ENCODE results near the gene BARX2.

Gene BARX2, protein sequence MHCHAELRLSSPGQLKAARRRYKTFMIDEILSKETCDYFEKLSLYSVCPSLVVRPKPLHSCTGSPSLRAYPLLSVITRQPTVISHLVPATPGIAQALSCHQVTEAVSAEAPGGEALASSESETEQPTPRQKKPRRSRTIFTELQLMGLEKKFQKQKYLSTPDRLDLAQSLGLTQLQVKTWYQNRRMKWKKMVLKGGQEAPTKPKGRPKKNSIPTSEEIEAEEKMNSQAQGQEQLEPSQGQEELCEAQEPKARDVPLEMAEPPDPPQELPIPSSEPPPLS

DNA sequence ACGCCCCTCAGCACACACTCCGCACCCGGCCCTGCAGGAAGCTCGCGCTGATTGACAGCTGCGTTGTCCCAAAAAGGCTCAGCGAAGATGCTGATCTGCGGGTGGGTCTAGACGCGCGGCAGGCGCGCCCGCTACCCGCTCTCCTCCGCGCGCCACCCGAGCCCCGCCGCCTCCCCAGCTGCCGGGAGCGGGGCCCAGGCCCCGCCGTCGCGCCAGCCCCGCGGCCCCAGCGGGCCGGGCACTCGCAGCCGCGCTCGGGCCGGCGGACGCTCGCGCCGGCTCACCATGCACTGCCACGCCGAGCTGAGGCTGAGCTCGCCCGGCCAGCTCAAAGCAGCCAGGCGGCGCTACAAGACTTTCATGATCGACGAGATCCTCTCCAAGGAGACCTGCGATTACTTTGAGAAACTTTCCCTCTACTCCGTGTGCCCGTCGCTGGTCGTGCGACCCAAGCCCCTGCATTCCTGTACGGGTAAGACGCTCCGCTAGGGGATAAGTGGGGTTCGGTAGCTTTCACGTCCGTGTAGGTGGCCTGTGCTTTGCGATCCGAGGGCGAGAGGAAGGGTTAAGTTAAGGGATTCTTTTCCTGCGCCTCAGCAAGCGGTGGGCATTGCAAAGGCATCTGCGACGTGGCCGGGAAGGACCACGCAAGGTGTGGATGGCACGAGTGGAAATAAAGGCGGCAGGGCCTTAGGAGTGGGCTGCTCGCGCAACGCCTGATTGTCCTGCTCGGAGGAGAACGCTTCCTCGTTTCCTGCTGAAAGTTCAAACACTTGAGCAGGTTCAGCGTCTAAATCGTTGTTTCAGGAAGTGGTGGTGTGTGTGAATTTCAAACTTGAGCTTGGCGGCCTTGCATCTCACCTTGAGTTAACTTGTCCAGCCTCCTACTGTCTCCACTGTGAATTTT lies at the start of gene BARX2:
TSS of gene BARX2 (plus strand) at position 98 of the 907 bp plus-strand sequence. CDS start at position 286, 188 bp downstream.
- no peak for TF ChIP-seq GATA3 (IDR thresholded peaks at IDR 0.05; ENCODE audit: low read depth, low read length)
- TF ChIP-seq GATA2 (IDR thresholded peaks at IDR 0.05; ENCODE audit: low read depth, low read length), result no peak

DNA sequence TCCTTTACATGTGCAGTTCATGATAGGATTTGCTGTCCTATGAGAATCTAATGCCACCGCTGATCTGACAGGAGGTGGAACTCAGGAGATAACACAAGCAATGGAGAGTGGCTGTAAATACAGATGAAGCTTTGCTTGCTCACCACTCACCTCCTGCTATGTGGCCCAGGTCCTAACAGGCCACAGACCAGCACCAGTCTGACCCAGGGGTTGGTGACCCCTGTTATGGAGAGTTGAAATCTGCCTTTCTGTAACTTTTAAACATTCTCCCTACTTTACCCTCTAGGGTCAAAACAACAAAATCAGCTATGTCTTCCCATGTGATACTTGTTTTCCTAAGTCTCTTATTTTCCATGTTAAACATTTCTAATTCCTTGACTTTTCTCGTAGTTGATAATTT lies 48.7 kb upstream of the BARX2 start:
- TF ChIP-seq GATA2 (IDR thresholded peaks at IDR 0.05; ENCODE audit: low read depth, low read length) (no peak), GATA3 (IDR thresholded peaks at IDR 0.05; ENCODE audit: low read depth, low read length) (no peak)

DNA sequence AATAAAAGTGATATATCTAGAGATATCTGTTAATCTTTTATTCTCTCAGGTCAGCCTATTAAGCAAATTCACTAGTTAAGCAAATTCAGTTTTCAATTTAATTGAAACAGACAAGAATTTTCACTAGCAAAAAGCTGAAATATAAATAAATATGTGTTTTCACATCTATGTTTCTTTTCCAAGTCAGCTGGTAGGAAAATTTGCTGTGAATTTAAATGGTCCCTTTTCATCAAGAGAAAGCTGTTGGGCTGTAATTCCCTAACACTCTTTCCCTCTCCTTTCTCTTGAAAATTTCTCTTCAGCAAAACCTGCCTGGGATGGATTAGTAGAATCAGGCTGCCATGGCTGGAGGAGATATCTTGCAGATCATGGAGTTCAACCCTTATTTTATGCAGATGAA lies 46.9 kb upstream of the BARX2 start:
- TF ChIP-seq GATA3 (IDR thresholded peaks at IDR 0.05; ENCODE audit: low read depth, low read length) (no peak), GATA2 (IDR thresholded peaks at IDR 0.05; ENCODE audit: low read depth, low read length) (no peak)

DNA sequence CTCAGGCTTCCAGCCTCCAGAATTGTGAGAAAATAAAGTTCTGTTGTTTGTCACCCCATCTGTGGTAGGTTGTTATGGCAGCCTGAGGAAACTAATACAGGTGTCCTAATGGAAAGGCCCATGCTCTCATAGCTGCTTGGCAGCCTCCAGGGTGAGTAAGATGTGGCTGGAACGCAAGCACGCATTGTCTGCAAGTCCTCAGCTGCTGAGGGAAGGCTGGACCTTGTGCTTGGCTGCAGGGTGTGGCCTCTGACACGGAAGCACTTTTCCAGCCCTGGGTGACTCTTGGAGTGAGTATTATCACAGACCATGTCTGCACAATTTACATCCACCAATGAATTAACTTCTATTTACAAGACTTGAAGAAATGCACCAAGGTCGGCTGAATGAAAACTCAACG lies 44.4 kb upstream of the BARX2 start:
- TF ChIP-seq GATA3 (IDR thresholded peaks at IDR 0.05; ENCODE audit: low read depth, low read length), result no peak
- TF ChIP-seq GATA2 (IDR thresholded peaks at IDR 0.05; ENCODE audit: low read depth, low read length), result no peak

DNA sequence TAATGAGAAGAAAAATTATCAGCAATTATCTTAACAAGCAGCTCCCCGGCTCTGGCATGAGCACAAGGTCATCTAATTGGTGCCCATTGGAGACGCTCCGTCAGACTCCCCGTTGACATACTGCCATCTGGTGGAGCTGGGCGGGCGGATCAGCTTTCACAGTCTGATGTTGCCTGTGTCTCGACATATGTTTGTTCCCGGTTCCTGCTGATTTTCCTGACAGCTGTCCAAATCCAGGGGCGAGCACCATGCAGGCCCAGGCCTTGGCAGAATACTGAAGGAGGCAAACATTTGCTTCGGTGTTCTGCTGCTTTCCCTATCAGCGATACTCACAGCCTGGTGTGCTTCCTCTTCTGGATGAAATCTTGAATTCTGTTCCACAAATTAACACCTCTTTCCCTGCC lies 43.8 kb upstream of the BARX2 start:
- no peak for TF ChIP-seq GATA3 (IDR thresholded peaks at IDR 0.05; ENCODE audit: low read depth, low read length)
- TF ChIP-seq GATA2 (IDR thresholded peaks at IDR 0.05; ENCODE audit: low read depth, low read length), result no peak

DNA sequence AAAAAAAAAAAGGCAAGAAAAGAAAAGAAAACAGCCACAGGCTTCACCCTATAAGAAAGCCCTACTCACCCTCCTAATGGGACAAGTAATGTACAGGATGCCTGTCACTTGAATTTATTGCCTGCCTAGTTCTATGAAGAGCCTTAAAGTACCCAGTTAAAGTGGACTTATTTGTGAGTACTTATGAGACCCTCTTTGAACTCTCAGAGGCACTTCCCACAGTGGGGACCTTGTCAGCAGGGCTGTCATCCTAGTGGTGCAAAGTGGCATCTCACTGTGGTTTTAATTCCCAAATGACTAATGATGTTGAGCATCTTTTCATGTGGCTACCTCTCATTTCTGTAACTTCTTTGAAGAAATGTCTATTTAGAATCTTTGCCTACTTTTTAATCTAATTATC lies 41.8 kb upstream of the BARX2 start:
- no peak for TF ChIP-seq GATA2 (IDR thresholded peaks at IDR 0.05; ENCODE audit: low read depth, low read length)
- no peak for TF ChIP-seq GATA3 (IDR thresholded peaks at IDR 0.05; ENCODE audit: low read depth, low read length)

DNA sequence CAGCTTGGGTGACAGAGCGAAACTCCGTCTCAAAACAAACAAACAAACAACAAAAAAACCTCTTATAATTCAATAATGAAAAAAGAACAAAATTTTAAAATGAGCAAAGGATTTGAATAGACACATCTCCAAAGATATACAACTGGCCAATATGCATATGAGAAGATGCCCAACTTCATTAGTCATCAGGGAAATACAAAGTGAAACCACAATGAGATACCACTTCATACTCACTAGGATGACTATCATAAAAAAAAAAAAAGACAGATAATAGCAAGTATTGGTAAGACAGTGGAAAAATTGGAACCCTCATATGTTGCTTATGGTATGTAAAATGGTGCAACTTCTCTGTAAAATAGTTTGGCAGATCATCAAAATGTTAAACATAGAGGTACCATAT lies 28.7 kb upstream of the BARX2 start:
- TF ChIP-seq GATA3 (IDR thresholded peaks at IDR 0.05; ENCODE audit: low read depth, low read length), result no peak
- TF ChIP-seq GATA2 (IDR thresholded peaks at IDR 0.05; ENCODE audit: low read depth, low read length), result no peak

DNA sequence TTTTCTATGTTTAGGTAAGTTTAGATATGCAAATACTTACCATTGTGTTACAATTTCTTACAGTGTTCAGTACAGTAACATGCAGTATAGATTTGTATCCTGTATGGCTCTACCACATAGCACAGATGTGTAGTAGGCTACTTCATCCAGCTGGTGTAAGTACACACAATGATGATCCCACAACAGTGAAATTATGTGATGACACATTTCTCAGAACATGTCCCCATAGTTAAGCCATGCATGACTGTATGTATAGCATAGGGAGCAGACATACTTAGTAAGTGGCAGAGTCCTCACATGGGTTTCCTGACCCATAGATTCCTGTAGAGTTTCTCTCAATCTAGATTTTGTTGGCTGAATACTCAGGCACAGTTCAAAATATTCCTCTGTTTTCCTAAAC lies 26.8 kb upstream of the BARX2 start:
- no peak for TF ChIP-seq GATA3 (IDR thresholded peaks at IDR 0.05; ENCODE audit: low read depth, low read length)
- no peak for TF ChIP-seq GATA2 (IDR thresholded peaks at IDR 0.05; ENCODE audit: low read depth, low read length)

DNA sequence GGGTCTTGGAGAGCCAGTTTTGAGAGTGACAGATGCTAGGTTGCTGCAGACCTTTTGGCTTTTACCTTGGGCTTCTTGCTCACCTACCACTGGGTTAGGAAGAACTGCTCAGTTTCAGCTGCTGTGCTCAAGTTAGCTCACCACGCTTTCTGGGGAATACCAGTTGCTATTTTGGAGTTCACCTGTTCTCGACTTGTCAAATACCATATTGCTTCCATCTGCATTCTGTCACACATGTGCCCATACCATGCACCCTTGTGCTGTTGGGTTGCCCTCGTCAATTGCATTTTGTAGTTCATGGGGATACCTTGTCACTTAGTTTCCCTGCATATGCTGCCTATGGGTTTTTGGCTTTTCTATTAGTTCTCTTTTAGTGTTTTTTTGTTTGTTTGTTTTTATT lies 23.0 kb upstream of the BARX2 start:
- TF ChIP-seq GATA3 (IDR thresholded peaks at IDR 0.05; ENCODE audit: low read depth, low read length) (no peak), GATA2 (IDR thresholded peaks at IDR 0.05; ENCODE audit: low read depth, low read length) (no peak)

DNA sequence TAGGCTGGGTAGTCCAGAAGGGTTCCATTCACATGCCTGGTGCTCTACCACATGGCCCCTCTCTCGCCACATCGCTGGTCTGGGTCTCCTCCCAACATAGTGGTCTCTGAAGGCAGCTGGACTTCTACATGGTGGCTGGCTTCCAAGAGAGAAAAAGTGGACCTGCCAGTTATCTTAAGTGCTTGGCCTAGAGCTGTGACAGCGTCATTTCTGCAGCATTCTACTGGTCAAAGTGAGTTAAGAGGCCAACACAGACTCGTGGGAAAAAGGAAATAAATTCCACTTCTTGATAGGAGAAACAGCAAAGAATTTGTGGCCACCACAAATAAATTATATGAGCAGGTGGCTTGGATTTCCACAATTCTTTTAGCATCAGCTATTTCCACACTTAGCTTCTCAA lies 21.0 kb upstream of the BARX2 start:
- TF ChIP-seq GATA3 (IDR thresholded peaks at IDR 0.05; ENCODE audit: low read depth, low read length), result no peak
- TF ChIP-seq GATA2 (IDR thresholded peaks at IDR 0.05; ENCODE audit: low read depth, low read length), result no peak

DNA sequence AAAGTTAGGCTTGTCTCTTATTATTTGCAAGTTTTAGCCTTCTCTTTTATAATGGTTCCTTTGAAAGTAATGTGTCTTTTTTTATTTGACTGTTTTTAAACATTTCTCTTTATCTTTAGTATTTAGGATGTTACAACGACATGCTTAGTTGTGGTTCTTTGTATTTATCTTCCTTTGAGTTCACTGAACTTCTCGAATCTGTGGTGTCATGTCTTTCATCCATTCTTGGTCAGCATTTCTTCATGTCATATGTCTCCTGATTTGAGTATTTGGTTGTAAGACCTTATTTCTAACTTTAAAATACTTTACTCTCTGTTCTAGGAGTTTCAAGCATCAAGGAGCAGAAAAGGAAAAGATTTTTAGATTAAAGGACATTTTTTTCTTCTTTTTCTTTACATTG lies 15.9 kb upstream of the BARX2 start:
- no peak for TF ChIP-seq GATA3 (IDR thresholded peaks at IDR 0.05; ENCODE audit: low read depth, low read length)
- TF ChIP-seq GATA2 (IDR thresholded peaks at IDR 0.05; ENCODE audit: low read depth, low read length), result no peak

DNA sequence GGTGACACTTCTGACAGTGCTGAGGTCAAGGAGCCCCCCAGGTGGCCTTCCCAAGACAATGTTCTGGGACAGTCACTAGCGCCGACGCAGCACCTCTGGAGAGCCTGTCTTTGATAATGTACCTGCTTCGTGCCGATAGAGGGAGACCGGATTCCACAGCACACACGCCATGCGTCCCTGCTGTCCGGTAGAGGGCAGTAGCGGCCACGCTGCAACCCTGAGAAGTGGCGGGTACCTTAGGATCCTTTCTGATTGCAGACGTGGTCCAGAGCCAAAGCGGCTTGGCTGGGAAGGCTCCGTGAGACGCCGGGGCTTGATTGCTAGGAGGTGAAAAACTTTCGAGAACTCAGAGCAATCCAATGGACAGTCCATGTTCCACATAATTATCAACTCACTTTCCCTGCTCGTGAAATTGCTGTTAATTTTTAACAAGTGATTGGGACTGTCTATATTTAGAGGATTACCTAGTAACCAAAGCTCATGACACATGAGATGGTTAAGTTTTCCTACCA lies 11.4 kb upstream of the BARX2 start:
- TF ChIP-seq GATA2 (IDR thresholded peaks at IDR 0.05; ENCODE audit: low read depth, low read length), result no peak
- no peak for TF ChIP-seq GATA3 (IDR thresholded peaks at IDR 0.05; ENCODE audit: low read depth, low read length)

DNA sequence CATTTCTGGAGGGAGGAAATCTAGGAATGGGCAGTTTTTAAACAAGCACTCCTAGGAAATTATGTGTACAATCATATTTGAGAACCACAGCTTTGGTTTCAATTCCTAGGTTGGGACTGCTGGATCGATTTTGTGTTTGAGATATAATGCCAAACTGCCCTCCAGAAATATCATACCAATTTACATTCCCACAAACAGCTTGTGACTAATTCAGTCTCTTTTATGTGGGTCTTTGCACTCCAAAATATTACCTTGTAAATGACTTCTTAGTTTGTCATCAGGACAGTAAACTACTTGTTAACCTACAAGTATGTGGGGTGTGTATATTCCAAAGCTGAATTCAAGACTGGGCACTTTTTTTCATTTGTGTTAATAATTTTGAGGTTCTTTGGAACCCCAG lies 9.8 kb upstream of the BARX2 start:
- TF ChIP-seq GATA2 (IDR thresholded peaks at IDR 0.05; ENCODE audit: low read depth, low read length) (no peak), GATA3 (IDR thresholded peaks at IDR 0.05; ENCODE audit: low read depth, low read length) (no peak)

DNA sequence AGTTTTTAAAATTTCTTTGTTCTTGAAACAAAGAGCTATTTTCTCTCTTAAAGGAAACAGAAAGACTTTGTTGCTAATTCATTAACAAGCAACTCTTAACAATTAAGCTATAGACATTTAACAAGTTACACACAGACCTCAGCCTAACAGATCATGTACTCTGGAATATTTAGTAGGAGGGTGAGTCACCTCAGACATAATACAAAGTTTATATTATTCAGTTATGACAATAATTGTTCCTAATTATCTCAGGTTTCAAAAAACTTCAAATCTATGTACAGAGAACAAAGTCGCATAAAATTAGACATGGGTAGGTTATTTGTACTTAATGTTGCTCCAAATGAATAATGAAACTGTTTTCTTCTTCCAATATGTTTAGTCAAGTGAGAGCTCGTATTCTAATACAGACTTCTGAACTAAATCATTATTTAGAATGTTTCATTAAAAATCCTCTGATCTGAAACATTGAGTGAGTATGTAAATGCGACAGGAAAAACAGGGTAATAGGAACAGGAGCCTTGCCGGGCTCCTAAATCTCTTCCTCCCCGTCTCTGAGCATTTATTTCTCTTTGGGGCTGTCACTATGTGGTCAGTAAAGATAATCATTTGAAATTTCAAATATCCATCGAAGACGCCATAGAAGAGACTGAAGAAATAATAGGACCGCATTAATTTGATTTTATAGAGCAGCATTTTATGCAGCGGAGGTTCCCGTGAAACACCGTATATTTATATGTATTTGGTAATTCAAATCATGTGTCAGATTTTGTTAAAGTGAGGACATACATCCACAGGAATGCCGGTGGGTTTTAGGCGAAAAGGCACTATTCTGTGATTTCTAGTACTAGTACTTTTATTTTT lies 8.7 kb upstream of the BARX2 start:
- TF ChIP-seq GATA3 (IDR thresholded peaks at IDR 0.05; ENCODE audit: low read depth, low read length), result no peak
- no peak for TF ChIP-seq GATA2 (IDR thresholded peaks at IDR 0.05; ENCODE audit: low read depth, low read length)

All from SH-SY5Y (cell line).